ENCODE measurements around the gene PCBP3.
"Not testable (repeated sequence)": the region's sequence is repeated elsewhere in the genome, so short reads cannot be mapped to it uniquely, and the experiment has no call there.

The PCBP3 gene

GRCh38 chr21:45939521-45940045 is 296.1 kb downstream of the PCBP3 start:
- DNase-seq: no peak

- no peak for DNase-seq
Observed at GRCh38 chr21:45940091-45940490, 296.6 kb downstream of the PCBP3 start.

DNA sequence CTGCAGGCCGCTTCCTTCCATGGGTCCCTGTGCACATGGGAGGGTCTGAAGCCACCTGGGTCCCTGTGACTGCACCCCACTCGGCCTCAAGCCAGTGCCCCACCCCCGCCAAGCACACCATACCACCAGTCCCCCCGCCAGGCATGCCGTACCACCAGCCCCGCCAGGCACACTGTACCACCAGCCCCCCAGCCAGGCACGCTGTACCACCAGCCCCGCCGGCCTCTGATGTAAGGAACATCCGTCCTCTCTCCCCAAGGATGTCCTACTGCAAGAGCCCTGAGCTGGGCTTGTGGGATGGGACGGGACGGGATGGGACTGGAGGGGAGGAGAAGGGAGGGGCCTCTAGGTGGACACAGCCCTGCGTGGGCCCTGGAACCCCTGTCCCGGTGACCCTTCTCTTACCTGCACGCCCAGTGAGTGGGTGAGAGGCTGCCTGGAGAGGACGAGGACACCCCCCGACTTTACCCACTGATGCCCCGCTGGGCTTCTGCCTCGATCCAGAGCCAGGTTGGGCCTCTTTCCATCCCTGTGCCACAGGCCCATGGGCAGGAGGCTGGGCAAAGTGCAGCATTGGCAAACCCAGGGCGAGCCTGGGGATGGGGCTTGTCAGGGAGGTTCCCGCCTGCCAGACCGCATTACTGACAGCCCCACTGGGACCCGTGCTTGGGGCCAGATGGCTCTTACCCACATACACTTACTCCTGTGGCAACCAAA is 297.3 kb downstream of the PCBP3 start:
- DNase-seq: no peak

GRCh38 chr21:45941338-45941710 is 297.8 kb downstream of the PCBP3 start:
- no peak for DNase-seq

DNA sequence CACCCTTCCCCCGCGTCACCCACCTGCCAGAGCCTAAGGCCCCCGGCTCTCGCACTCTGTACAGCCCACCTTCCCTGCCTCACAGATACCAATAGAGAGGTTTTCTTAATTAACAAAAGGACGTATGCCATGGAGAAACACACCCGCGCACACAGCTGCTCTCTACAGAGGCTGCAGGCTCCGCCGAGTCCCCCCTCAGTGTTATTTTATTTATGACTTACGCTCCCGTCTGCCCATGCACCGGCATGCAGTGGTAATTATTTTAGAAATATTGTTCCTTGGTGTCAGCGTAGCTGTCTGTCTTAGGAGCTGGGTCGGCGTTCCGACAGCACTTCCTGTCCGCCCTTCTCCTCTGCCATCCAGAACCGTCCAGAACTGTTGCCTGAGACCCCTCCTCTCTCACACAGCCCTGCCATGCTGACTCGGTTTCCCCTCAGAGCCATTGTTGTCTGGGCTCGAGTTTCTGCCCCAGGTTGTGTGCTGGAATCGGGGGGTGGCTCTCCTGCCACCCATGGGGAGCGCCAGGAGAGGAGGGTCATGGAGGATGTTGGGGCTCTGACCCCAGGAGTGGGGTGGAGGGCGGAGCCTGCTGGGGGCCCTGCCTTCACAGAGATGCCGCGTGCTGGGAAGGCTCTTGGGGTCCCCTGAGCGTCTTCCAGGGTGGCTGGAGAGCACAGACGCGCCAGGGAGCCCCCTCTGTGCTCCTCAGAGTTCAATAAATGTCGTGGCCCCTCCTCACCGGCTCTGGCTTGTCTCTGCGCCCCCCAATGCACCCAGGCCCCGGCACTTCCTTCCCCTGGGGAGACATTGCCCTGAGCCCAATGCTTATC is 298.4 kb downstream of the PCBP3 start:
- no peak for DNase-seq

DNA sequence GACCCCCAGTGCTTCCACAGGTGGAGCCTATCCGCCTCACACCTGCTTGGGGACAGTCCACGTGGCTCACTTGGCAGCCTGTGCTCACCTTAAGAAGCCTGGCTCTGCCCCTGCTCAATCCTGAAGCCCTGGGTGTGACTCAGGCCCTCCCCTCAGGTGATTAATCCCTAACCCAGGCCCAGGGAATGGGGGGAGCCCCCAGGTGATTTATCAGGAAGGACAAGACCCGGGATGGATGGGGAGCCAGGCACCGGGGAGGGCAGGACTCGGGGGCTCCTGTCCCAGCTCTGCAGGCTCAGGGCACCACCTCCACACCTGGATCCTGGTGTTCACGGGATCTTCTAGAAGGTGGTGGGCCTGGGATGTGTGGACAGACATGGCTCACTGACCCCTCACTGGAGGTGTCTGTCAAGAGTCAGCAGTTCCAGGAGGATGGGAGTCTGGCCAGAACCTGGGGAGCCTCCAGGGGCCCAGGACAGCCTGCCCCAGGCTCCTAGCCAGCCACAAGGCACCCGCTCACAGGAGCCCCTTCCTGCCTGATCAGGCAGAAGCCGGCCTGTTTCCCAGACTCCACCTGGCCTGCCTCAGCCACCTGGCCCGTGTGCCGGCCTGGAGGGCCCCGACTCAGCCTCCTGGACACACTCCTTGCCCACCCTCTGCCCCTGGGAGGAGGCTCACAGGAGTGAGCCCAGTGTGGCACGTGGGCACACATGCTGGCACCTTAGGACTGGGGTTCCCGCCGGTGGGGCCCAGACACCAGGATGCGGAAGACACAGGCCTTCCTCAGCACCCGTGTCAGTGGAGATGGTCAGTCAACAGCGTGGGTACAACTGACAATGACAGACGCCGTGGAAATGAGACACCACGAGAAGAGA is 299.5 kb downstream of the PCBP3 start:
- DNase-seq: no peak

- no peak for DNase-seq
Observed at GRCh38 chr21:45943630-45944540, 300.4 kb downstream of the PCBP3 start.

DNA sequence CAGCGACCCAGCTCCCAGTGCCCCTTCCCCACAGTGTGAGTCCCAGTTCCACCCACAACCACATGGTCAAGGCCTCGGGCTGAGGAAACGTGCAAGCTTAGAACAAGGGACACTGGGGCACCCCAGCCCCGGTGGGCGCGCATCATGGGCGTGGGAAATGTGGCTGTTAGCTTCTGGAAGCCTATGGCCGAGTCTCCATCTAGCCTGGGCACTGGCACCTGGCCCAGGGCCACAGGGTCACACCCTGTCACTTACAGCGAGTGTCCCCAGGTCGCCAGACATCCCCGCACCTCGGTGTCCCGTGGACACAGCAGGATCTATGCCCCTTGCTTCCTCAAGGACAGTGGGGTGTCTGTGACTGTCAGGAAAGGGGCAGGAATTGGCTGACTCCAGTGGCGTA is 301.1 kb downstream of the PCBP3 start:
- DNase-seq: no peak

DNA sequence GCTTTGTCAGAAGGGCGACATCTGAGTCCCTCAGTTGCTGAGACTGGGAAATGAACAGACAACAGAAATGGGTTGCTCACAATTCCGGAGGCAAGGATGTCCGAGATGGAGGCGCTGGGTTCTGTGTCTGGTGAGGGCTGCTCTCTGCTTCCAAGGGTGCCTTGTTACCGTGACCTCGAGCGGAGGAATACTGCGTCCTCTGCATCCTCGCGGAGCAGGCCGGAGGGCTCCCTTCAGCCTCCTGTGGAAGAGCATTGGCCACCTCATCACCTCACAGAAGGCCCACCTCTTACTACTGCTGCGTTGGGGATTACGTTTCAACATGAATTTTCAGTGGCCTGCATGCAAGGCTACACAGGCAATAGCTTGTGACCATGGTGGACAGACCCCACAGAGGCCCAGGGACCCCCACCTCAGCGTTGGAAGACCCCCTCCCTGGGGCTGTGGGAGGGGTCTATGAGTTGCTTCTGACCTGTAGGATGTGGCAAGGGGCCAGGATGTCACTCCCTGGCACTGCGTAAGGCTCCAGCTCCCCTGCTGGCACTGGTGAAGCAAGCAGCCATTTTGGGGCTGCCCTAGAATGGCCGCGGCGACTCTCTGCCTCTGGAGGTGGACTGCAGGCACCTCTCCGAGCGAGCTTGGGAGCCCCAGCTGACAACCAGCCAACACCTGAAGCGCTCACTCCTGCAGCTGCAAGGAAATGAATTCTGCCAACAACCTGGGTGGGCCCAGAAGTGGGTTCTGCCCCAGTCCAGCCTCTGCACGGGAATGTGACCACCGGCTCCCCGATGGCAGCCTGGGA is 301.7 kb downstream of the PCBP3 start:
- DNase-seq: no peak

GRCh38 chr21:45945868-45946210 is 302.3 kb downstream of the PCBP3 start:
- no peak for DNase-seq

DNA sequence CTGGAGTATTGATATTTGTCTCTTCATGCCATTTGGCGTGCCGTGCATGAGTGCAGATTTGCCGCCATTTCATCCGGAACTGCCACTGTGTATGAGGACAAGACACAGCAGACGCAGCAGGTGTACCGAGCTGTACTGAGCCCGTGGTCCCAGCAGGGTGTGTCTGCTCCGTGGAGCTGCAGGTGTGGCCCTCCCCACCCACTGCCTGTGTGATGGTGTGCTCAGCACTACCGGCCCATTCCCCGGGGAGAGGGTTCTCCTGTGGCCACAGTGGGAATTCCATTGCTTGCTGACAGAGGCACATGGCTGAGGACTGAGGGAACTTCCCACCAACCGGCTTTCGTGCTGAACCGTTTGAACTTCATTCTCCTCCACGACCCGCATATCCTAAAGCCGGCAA is 303.8 kb downstream of the PCBP3 start:
- no peak for DNase-seq

GRCh38 chr21:45947716-45948255 is 304.3 kb downstream of the PCBP3 start:
- DNase-seq: no peak

DNA sequence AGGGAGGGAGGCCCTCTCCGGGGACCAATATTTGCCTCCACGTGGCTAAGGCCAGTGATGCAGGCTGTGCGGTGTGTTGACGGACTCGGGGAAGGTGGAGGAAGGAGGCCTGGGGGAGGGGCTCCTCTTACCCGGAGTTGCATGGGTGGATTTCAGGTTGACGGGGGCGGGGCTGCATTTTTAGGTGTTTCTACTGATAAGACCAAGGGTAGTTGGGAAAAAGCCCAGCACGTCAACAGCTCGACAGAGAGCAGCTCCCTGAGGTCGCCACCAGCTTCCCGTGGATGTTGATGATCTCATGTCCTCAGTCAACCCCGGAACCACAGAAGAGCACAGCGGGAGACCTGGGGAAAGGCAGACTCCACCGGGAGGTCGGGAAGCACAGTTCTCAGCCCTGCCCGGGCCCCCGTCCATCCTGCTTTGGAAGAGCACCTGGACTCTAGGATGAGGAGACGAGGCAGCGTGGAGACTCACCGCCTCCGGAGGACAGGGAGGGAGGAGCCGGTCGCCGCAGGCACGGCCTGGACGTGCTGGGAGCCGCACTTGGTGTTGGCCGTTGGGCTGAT is 305.1 kb downstream of the PCBP3 start:
- no peak for DNase-seq

GRCh38 chr21:45949928-45950739 is 306.6 kb downstream of the PCBP3 start:
- peak; percentile 26 for DNase-seq

GRCh38 chr21:45950740-45951515 is 307.4 kb downstream of the PCBP3 start:
- peak; percentile 70 for DNase-seq

DNA sequence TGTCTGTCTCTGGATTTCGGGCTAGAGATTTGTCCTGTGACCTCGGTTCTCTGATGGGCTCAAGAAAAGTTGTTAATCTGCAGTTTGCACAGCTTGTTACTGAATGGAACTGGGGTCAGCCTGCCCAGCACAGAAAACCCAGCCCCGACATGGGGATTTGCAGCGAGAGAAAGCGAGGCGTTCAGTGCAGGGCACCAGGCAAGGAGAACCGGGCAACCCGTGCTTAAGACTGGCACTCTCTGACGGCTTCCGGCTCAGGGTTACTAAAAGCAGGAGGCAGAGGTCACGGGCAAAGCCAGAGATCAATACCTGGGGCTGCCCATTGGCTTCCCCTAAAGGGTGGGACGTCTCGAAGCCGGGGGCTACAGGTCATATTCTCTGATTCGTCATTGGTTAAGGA is 308.2 kb downstream of the PCBP3 start:
- no peak for DNase-seq

DNA sequence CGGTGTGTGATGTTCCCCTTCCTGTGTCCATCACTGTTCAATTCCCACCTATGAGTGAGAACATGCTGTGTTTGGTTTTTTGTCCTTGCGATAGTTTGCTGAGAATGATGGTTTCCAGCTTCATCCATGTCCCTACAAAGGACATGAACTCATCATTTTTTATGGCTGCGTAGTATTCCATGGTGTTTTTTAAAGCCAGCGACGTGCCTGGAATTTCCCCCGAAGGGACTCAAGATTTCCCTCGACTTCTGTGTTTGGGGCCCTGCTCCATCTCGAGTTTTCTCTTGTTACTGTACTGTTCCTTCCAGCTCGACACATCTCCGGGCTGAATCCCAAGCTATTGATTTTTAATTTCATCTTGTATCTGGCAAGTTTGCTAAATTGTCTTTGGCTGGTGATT is 309.0 kb downstream of the PCBP3 start:
- DNase-seq: not testable (repeated sequence)

DNA sequence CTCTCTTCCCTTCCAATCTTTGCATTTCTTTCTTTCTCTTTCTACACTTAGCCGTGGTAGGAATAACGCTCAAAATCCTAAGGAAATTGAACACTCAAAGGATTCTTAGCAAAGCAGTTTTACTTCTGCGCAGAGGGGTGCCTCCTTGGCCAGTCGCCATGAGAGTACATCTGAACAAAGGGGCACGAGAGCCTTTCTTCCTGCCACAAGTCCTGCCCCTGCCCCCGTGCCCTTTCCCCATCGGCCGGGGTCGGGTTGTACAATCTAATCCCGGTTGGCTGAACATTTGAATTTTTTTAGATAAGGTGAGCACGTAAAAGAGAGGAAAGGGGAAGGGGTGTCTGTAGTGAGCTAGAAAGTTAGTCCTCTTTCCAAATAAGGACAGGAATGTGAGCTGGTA is 309.4 kb downstream of the PCBP3 start:
- no peak for DNase-seq

GRCh38 chr21:45954261-45954660 is 310.7 kb downstream of the PCBP3 start:
- DNase-seq: no peak
